ENCODE measurements around the gene SLC16A12. TPM values are rescaled to one million over a fixed set of nuclear protein-coding genes. Genes with fewer than 3 reads are reported as not detected.

Gene SLC16A12
- total and polyA plus RNA-seq, 2 of the 13 experiments (the other 11 are each of a cell fraction or from before 2014, with no cell fraction given): 0.02 TPM; not detected in 1

- TF ChIP-seq IRF1 (CRISPR knock-in tag; IDR thresholded peaks at IDR 0.05; ENCODE audit: low read depth) (no peak), ZNF556 (CRISPR knock-in tag; IDR thresholded peaks at IDR 0.05; ENCODE audit: borderline replicate concordance) (no peak), ZNF550 (CRISPR knock-in tag; IDR thresholded peaks at IDR 0.05; ENCODE audit: borderline replicate concordance) (no peak), IKZF4 (CRISPR knock-in tag; IDR thresholded peaks at IDR 0.05; ENCODE audit: borderline replicate concordance, low read depth, not compliant biosample characterization) (no peak), SKIL (CRISPR knock-in tag; IDR thresholded peaks at IDR 0.05; ENCODE audit: borderline replicate concordance) (no peak; the same call in 1 of the 2 replicates), GABPA (IDR thresholded peaks at IDR 0.05; ENCODE audit: low read depth, low read length) (no peak), GABPA (CRISPR knock-in tag; IDR thresholded peaks at IDR 0.05; ENCODE audit: low read depth) (no peak), ZNF782 (CRISPR knock-in tag; IDR thresholded peaks at IDR 0.05; ENCODE audit: borderline replicate concordance) (no peak; the same call in 1 of the 2 replicates), ZBTB26 (CRISPR knock-in tag; IDR thresholded peaks at IDR 0.05; ENCODE audit: borderline replicate concordance) (peak; percentile 15; the same call in 1 of the 2 replicates), IKZF1 (IDR thresholded peaks at IDR 0.05) (no peak), RBAK (CRISPR knock-in tag; IDR thresholded peaks at IDR 0.05) (no peak), NRL (CRISPR knock-in tag; IDR thresholded peaks at IDR 0.05; ENCODE audit: borderline replicate concordance) (0 out of 2 replicates have a peak, but pooled peaks have one; percentile 51), CHCHD3 (CRISPR knock-in tag; IDR thresholded peaks at IDR 0.05) (no peak), TEAD3 (CRISPR knock-in tag; optimal IDR thresholded peaks at IDR 0.05; ENCODE audit: borderline replicate concordance) (no peak), ZNF569 (CRISPR knock-in tag; IDR thresholded peaks at IDR 0.05; ENCODE audit: borderline replicate concordance) (no peak), LBX2 (CRISPR knock-in tag; IDR thresholded peaks at IDR 0.05; ENCODE audit: borderline replicate concordance) (no peak), SP2 (CRISPR knock-in tag; IDR thresholded peaks at IDR 0.05) (no peak), RNF219 (CRISPR knock-in tag; IDR thresholded peaks at IDR 0.05) (no peak), TFDP2 (CRISPR knock-in tag; IDR thresholded peaks at IDR 0.05) (no peak), BRD4 (CRISPR knock-in tag; IDR thresholded peaks at IDR 0.05) (no peak)
These were observed 120.2 kb downstream of the SLC16A12 start (continued) for GRCh38 chr10:89414879-89415821.
